GM12892 (cell line): Measurements from ENCODE around the gene ARHGEF19.

Source experiments
- POLR2A ChIP-seq: IDR thresholded peaks from 2 replicates; pipeline ENCODE4 v1.6.1; 2011; ENCODE audit warnings: low read depth, low read length, control low read depth
- POLR2AphosphoS5 ChIP-seq: IDR thresholded peaks from 2 replicates; pipeline ENCODE4 v1.6.1; 2011; ENCODE audit warnings: low read depth, low read length, control low read depth
- TAF1 ChIP-seq: IDR thresholded peaks from 2 replicates; pipeline ENCODE4 v1.6.1; 2011; ENCODE audit warnings: low read depth, mild to moderate bottlenecking, control low read depth, low read length, borderline replicate concordance

DNA sequence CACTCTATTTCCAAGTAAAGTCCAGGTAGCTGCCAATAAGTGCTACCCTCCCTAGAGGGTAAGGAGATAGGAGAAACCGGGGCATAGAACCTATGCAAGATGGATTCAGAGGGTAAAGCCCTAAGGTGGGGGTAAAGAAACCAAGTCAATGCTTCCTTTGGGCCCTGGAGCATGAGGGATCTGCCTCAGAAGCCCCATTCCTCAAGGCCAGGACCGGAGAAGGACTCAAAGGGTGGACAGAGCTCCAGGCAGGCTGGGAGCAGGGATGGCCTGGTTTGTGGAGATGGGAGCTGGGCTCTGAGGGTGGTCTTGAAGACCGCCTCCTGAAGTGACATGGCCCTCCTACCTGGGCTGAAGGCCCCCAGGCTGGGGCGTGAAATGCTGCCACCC is 60.5 kb downstream of the ARHGEF19 start:
- no peak for TF ChIP-seq POLR2A
- no peak for TF ChIP-seq TAF1
- TF ChIP-seq POLR2AphosphoS5, result no peak
